Gastroesophageal sphincter (tissue), 4 donors: ENCODE measurements around the gene TNS3. TPM values are rescaled to one million over a fixed set of nuclear protein-coding genes. Genes with fewer than 3 reads are reported as not detected.

Experiments used
- ATAC-seq: fragments of 150-250 bp; one replicate; pipeline ENCODE4 v1.9.1; 2016; ENCODE audit warnings: mild to moderate bottlenecking, moderate library complexity
- H3K27ac ChIP-seq, 4 donors: fragments of 200-600 bp; sonication (generic) in 3 of 4; 1 replicate in 3 of 4; 2 replicates in 1 of 4; pipeline ENCODE4 v1.5.1; 2016 to 2019
- H3K27me3 ChIP-seq: fragments of 200-600 bp; sonication (generic); one replicate; pipeline ENCODE4 v1.5.1; 2019
- H3K36me3 ChIP-seq, 2 donors: fragments of 200-600 bp; sonication (generic); one replicate each; pipeline ENCODE4 v1.5.1; 2019; ENCODE audit warnings: control low read depth in 1 of 2
- H3K4me1 ChIP-seq, 3 donors: fragments of 200-600 bp; sonication (generic); 1 replicate in 2 of 3; 2 replicates in 1 of 3; pipeline ENCODE4 v1.5.1; 2016 to 2019; ENCODE audit warnings: control low read depth in 2 of 3
- H3K4me3 ChIP-seq, 2 donors: fragments of 200-600 bp; sonication (generic); one replicate each; pipeline ENCODE4 v1.5.1; 2019; ENCODE audit warnings: mild to moderate bottlenecking in 1 of 2, moderate library complexity in 1 of 2
- H3K9me3 ChIP-seq, 3 donors: fragments of 200-600 bp; sonication (generic); one replicate each; pipeline ENCODE4 v1.5.1; 2017 to 2019; ENCODE audit warnings: control low read depth in 2 of 3
- CTCF ChIP-seq, 4 experiments: fragments of 200-600 bp in 2 of 4; fragments of 450-650 bp in 2 of 4; sonication (generic) in 1 of 4; IDR thresholded peaks; one replicate each; pipeline ENCODE4 v1.5.1; 2017 to 2019; ENCODE audit warnings: antibody characterized with exemption in 4 of 4, mild to moderate bottlenecking in 2 of 4, moderate library complexity in 2 of 4
- EP300 ChIP-seq: sonication (generic); formaldehyde crosslinking; IDR thresholded peaks from one replicate; pipeline ENCODE4 v1.6.1; 2017; ENCODE audit warnings: antibody characterized with exemption, mild to moderate bottlenecking
- POLR2A ChIP-seq, 2 donors: fragments of 450-650 bp; IDR thresholded peaks; one replicate each; pipeline ENCODE4 v1.6.1; 2017; ENCODE audit warnings: antibody characterized with exemption in 2 of 2, mild to moderate bottlenecking in 2 of 2, moderate library complexity in 1 of 2
- POLR2AphosphoS5 ChIP-seq: sonication (generic); formaldehyde crosslinking; IDR thresholded peaks from one replicate; pipeline ENCODE4 v1.6.1; 2017; ENCODE audit warnings: antibody characterized with exemption
- WGBS, 2 donors: methylation state at CpG; one replicate each; pipeline ENCODE4 v1.1.5; 2018; ENCODE audit warnings: low coverage in 1 of 2; 5-methylcytosine and 5-hydroxymethylcytosine counted together
- total RNA-seq, 4 donors: library from RNA; depleted of rRNA; stranded (reverse); fragments of >200 nt; gene quantifications; one replicate each; pipeline ENCODE4 v1.1.0, GENCODE V29; 2016

Gene TNS3
- total RNA-seq, 4 donors from 2014 or later = 35.0 to 61.3 (median 45.1) TPM

- Histone ChIP-seq H3K4me3 (no peak overlapping the region), H3K27me3 (no peaks in the 10 kb centered on the region), H3K4me1 (peaks cover 9 to 95% (median 70%) of the 10 kb centered on the region in 3 donors), H3K9me3 (no peaks in the 10 kb centered on the region), H3K27ac (peak overlapping the region; percentile 1 to 83 (median 80)), H3K36me3 (no peaks in the 10 kb centered on the region)
- ATAC-seq = no peak
- WGBS, 2 donors = 4 to 22% methylated on average over 7 to 11 of the region's 11 CpGs
- no peak for TF ChIP-seq EP300
- TF ChIP-seq POLR2AphosphoS5 = peak; percentile 12
These were observed 8.0 kb downstream of the TNS3 start for GRCh38 chr7:47573758-47574481.

GRCh38 chr7:47572939-47573757 lies 8.8 kb downstream of the TNS3 start:
- H3K9me3 ChIP-seq = no peaks in the 10 kb centered on the region
- 83 to 87% methylated on average over 2 to 7 of the region's 19 CpGs for WGBS, 2 donors
- peak overlapping the region in 3 of 4 donors; percentile 77 to 83 (median 82) for H3K27ac ChIP-seq
- no peak overlapping the region for H3K4me3 ChIP-seq
- no peaks in the 10 kb centered on the region for H3K36me3 ChIP-seq
- no peaks in the 10 kb centered on the region for H3K27me3 ChIP-seq
- no peak for ATAC-seq
- TF ChIP-seq CTCF (IDR thresholded peaks at IDR 0.05) = no peak
- no peak for TF ChIP-seq POLR2A (IDR thresholded peaks at IDR 0.05)
- TF ChIP-seq POLR2AphosphoS5 = no peak
- TF ChIP-seq EP300 = no peak
- H3K4me1 ChIP-seq = peaks cover 9 to 88% (median 65%) of the 10 kb centered on the region in 3 donors

GRCh38 chr7:47572094-47572445 lies 9.8 kb downstream of the TNS3 start:
- Histone ChIP-seq H3K9me3 (no peaks in the 10 kb centered on the region), H3K4me1 (peaks cover 6 to 77% (median 60%) of the 10 kb centered on the region in 3 donors), H3K4me3 (peak overlapping the region in 1 of 2 donors; percentile 26), H3K27ac (peak overlapping the region; percentile 0 to 83 (median 80)), H3K36me3 (no peaks in the 10 kb centered on the region), H3K27me3 (no peaks in the 10 kb centered on the region)
- WGBS, 2 donors = 63 to 66% methylated on average over 10 to 14 of the region's 14 CpGs
- no peak for ATAC-seq
- TF ChIP-seq EP300 = no peak
- no peak for TF ChIP-seq POLR2A (IDR thresholded peaks at IDR 0.05)
- TF ChIP-seq CTCF (IDR thresholded peaks at IDR 0.05) = no peak
- no peak for TF ChIP-seq POLR2AphosphoS5

GRCh38 chr7:47571331-47572093 lies 10.4 kb downstream of the TNS3 start:
- TF ChIP-seq EP300 (no peak), CTCF (IDR thresholded peaks at IDR 0.05) (peak in 1 of 4 experiments; percentile 6), POLR2A (IDR thresholded peaks at IDR 0.05) (no peak), POLR2AphosphoS5 (peak; percentile 51)
- Histone ChIP-seq H3K4me3 (peak overlapping the region in 1 of 2 donors; percentile 26), H3K27ac (peak overlapping the region; percentile 40 to 83 (median 80)), H3K27me3 (no peaks in the 10 kb centered on the region), H3K9me3 (no peaks in the 10 kb centered on the region), H3K36me3 (no peaks in the 10 kb centered on the region), H3K4me1 (peaks cover 6 to 71% (median 56%) of the 10 kb centered on the region in 3 donors)
- ATAC-seq = peak; percentile 43
- WGBS, 2 donors = 8 to 38% methylated on average over 4 to 6 of the region's 24 CpGs

GRCh38 chr7:47570649-47571050 lies 11.3 kb downstream of the TNS3 start:
- TF ChIP-seq CTCF (IDR thresholded peaks at IDR 0.05) = no peak
- TF ChIP-seq POLR2A (IDR thresholded peaks at IDR 0.05) = no peak
- peak; percentile 15 for TF ChIP-seq POLR2AphosphoS5
- TF ChIP-seq EP300 = no peak
- Histone ChIP-seq H3K4me3 (no peak overlapping the region), H3K4me1 (peaks cover 6 to 63% (median 48%) of the 10 kb centered on the region in 3 donors), H3K27ac (peak overlapping the region; percentile 40 to 83 (median 80)), H3K9me3 (no peaks in the 10 kb centered on the region), H3K36me3 (no peaks in the 10 kb centered on the region), H3K27me3 (no peaks in the 10 kb centered on the region)
- ATAC-seq = peak; percentile 82
- 0 to 11% methylated on average over 1 to 3 of the region's 4 CpGs for WGBS, 2 donors
